ENCODE results near the gene PRAME. TPM values are rescaled to one million over a fixed set of nuclear protein-coding genes. Genes with fewer than 3 reads are reported as not detected.

The PRAME gene
- total and polyA plus RNA-seq, 11 donors = 0.23 to 0.59 TPM; not detected in 9

DNA sequence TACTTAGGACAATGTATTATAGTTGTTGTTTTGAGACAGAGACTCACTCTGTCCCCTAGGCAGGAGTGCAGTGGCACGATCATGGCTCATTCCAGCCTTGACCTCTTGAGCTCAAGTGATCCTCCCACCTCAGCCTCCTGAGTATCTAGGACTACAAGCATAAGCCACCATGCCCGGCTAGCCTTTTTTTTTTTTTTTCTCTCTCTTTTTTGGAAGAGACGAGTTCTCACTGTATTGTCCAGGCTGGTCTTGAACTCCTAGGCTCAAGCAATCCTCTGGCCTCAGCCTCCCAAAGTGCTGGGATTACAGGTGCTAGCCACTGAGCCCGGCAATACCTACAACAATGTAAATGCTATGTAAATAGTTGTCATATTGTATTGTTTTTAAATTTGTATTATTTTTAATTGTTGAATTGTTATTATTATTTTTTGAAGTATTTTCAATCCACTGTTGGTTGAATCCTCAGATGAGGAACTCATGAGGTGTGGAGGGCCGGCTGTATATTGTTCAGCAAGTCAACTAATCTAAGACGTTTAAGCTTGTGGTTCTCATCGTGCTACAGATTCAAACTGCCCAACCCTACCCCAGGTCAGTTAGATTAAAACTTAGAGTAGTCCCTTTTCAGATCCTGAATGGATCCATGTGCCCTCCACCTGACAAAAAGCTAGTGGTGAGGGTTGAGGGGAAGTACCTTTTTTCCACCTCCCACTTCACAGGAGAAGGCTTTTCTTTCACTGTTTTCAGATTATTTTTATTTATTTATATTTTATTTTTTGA, 27.1 kb downstream of the PRAME start:
- no peaks in the 10 kb centered on the region for H3K4me1 ChIP-seq
- DNase-seq = no peak
- H3K4me3 ChIP-seq = no peak overlapping the region
- TF ChIP-seq POLR2A (IDR thresholded peaks at IDR 0.05) (no peak), CTCF (IDR thresholded peaks at IDR 0.05) (no peak)
- intact Hi-C loops (cut with DNase I) = no loop called here
- no peak overlapping the region for H3K27ac ChIP-seq
- H3K9me3 ChIP-seq = no peaks in the 10 kb centered on the region
- H3K27me3 ChIP-seq = peaks cover 0 to 4% (median 0%) of the 10 kb centered on the region in 9 donors
- 77 to 88% (median 81%) methylated on average over 7 of the region's 7 CpGs for WGBS, 4 donors
- ATAC-seq = no peak
- no peaks in the 10 kb centered on the region for H3K36me3 ChIP-seq

- H3K27me3 ChIP-seq = peaks cover 0 to 10% (median 1%) of the 10 kb centered on the region in 9 donors
- H3K4me3 ChIP-seq = no peak overlapping the region
- H3K36me3 ChIP-seq = no peaks in the 10 kb centered on the region
- H3K27ac ChIP-seq = no peak overlapping the region
- H3K9me3 ChIP-seq = no peaks in the 10 kb centered on the region
- intact Hi-C loops (cut with DNase I) = no loop called here
- no peaks in the 10 kb centered on the region for H3K4me1 ChIP-seq
- ATAC-seq (no peak), DNase-seq (no peak)
- TF ChIP-seq POLR2A (IDR thresholded peaks at IDR 0.05) (no peak), CTCF (IDR thresholded peaks at IDR 0.05) (no peak)
- WGBS, 4 donors = 69 to 93% (median 86%) methylated on average over 2 of the region's 2 CpGs
Measured at GRCh38 chr22:22528780-22529179, 30.3 kb downstream of the PRAME start.

- Histone ChIP-seq H3K9me3 (no peaks in the 10 kb centered on the region), H3K4me3 (no peak overlapping the region), H3K4me1 (no peaks in the 10 kb centered on the region), H3K27me3 (peaks cover 0 to 10% (median 2%) of the 10 kb centered on the region in 9 donors), H3K36me3 (no peaks in the 10 kb centered on the region), H3K27ac (no peak overlapping the region)
- intact Hi-C loops (cut with DNase I) = no loop called here
- TF ChIP-seq POLR2A (IDR thresholded peaks at IDR 0.05) (no peak), CTCF (IDR thresholded peaks at IDR 0.05) (no peak)
- ATAC-seq = no peak
- no peak for DNase-seq
- WGBS, 4 donors = 74 to 83% (median 80%) methylated on average over 5 of the region's 5 CpGs
Measured at GRCh38 chr22:22527312-22527711, 31.8 kb downstream of the PRAME start.

- Histone ChIP-seq H3K9me3 (no peaks in the 10 kb centered on the region), H3K27ac (no peak overlapping the region), H3K4me1 (no peaks in the 10 kb centered on the region), H3K4me3 (no peak overlapping the region), H3K27me3 (peaks cover 0 to 15% (median 0%) of the 10 kb centered on the region in 9 donors), H3K36me3 (no peaks in the 10 kb centered on the region)
- 73 to 76% (median 74%) methylated on average over 4 of the region's 4 CpGs for WGBS, 4 donors
- ATAC-seq (no peak), DNase-seq (no peak)
- intact Hi-C loops (cut with DNase I) = no loop called here
- no peak for TF ChIP-seq CTCF (IDR thresholded peaks at IDR 0.05)
- no peak for TF ChIP-seq POLR2A (IDR thresholded peaks at IDR 0.05)
Measured at GRCh38 chr22:22526125-22526912, 32.7 kb downstream of the PRAME start.

Data from heart left ventricle (tissue), 16 donors.